H9 (cell line): ENCODE data around the gene ITPR1. TPM values are rescaled to one million over a fixed set of nuclear protein-coding genes. Genes with fewer than 3 reads are reported as not detected.

Source experiments
- DNase-seq: peaks from one replicate; pipeline ENCODE4 v3.0.0-alpha.2; 2017
- H2AFZ ChIP-seq: one replicate; pipeline ENCODE4 v1.6.1; 2013; ENCODE audit warnings: mild to moderate bottlenecking, low read length, control low read depth, moderate library complexity
- H2AK5ac ChIP-seq: 2 replicates; pipeline ENCODE4 v1.6.1; 2013; ENCODE audit warnings: low read length, control low read depth, mixed read lengths; ENCODE audit not compliant: insufficient read length
- H2BK120ac ChIP-seq: one replicate; pipeline ENCODE4 v1.6.1; 2013; ENCODE audit warnings: low read depth, mild to moderate bottlenecking, low read length, control low read depth, inconsistent platforms; ENCODE audit not compliant: poor library complexity, severe bottlenecking
- H2BK12ac ChIP-seq: 2 replicates; pipeline ENCODE4 v1.6.1; 2013; ENCODE audit warnings: low read length, control low read depth, mixed read lengths, low read depth; ENCODE audit not compliant: insufficient read length
- H2BK15ac ChIP-seq: 2 replicates; pipeline ENCODE4 v1.6.1; 2013; ENCODE audit warnings: low read depth, low read length, control low read depth
- H2BK20ac ChIP-seq: one replicate; pipeline ENCODE4 v1.6.1; 2013; ENCODE audit warnings: low read depth, mild to moderate bottlenecking, low read length, control low read depth, inconsistent platforms; ENCODE audit not compliant: poor library complexity, severe bottlenecking
- H2BK5ac ChIP-seq: 2 replicates; pipeline ENCODE4 v1.6.1; 2013; ENCODE audit warnings: low read length, control low read depth, mixed read lengths; ENCODE audit not compliant: insufficient read length
- H3K14ac ChIP-seq: 2 replicates; pipeline ENCODE4 v1.6.1; 2013; ENCODE audit warnings: low read length, control low read depth; ENCODE audit not compliant: insufficient read depth
- H3K18ac ChIP-seq: 2 replicates; pipeline ENCODE4 v1.6.1; 2013; ENCODE audit warnings: low read depth, mild to moderate bottlenecking, mixed read lengths, low read length, control low read depth; ENCODE audit not compliant: insufficient read length
- H3K23ac ChIP-seq: 2 replicates; pipeline ENCODE4 v1.6.1; 2013; ENCODE audit warnings: low read length, control low read depth, mixed read lengths, low read depth; ENCODE audit not compliant: insufficient read length
- H3K23me2 ChIP-seq: 2 replicates; pipeline ENCODE4 v1.6.1; 2013; ENCODE audit warnings: low read depth, mild to moderate bottlenecking, mixed read lengths, low read length, control low read depth; ENCODE audit not compliant: insufficient read length, poor library complexity, severe bottlenecking
- H3K27ac ChIP-seq: 2 replicates; pipeline ENCODE4 v1.5.1; 2013; ENCODE audit warnings: low read length, control low read depth, mixed read lengths, low read depth; ENCODE audit not compliant: insufficient read length
- H3K27me3 ChIP-seq: 2 replicates; pipeline ENCODE4 v1.6.1; 2013; ENCODE audit warnings: low read length, control low read depth, inconsistent platforms; ENCODE audit not compliant: insufficient read depth
- H3K4ac ChIP-seq: 2 replicates; pipeline ENCODE4 v1.6.1; 2013; ENCODE audit warnings: low read depth, mild to moderate bottlenecking, control low read depth, inconsistent platforms, low read length, moderate library complexity
- H3K4me1 ChIP-seq: 2 replicates; pipeline ENCODE4 v1.6.1; 2013; ENCODE audit warnings: low read length, control low read depth, inconsistent platforms; ENCODE audit not compliant: insufficient read depth
- H3K4me2 ChIP-seq: 2 replicates; pipeline ENCODE4 v1.6.1; 2013; ENCODE audit warnings: low read length, control low read depth, mixed read lengths; ENCODE audit not compliant: insufficient read length, insufficient read depth
- H3K56ac ChIP-seq: 2 replicates; pipeline ENCODE4 v1.6.1; 2013; ENCODE audit warnings: low read depth, mild to moderate bottlenecking, mixed read lengths, low read length, control low read depth; ENCODE audit not compliant: insufficient read length
- H3K79me1 ChIP-seq: 2 replicates; pipeline ENCODE4 v1.6.1; 2013; ENCODE audit warnings: low read depth, mild to moderate bottlenecking, moderate library complexity, low read length, control low read depth, inconsistent platforms; ENCODE audit not compliant: insufficient read depth, poor library complexity, severe bottlenecking
- H3K79me2 ChIP-seq: 2 replicates; pipeline ENCODE4 v1.6.1; 2013; ENCODE audit warnings: low read length, control low read depth, inconsistent platforms; ENCODE audit not compliant: insufficient read depth
- H3K9ac ChIP-seq: 2 replicates; pipeline ENCODE4 v1.6.1; 2013; ENCODE audit warnings: low read length, control low read depth, mixed read lengths; ENCODE audit not compliant: insufficient read length; ENCODE audit errors: extremely low read depth
- H3K9me3 ChIP-seq: one replicate; pipeline ENCODE4 v1.6.1; 2013; ENCODE audit warnings: low read depth, low read length, inconsistent platforms; ENCODE audit not compliant: control insufficient read depth
- H3T11ph ChIP-seq: one replicate; pipeline ENCODE4 v1.6.1; 2013; ENCODE audit warnings: mild to moderate bottlenecking, low read length, control low read depth, inconsistent platforms
- H4K20me1 ChIP-seq: one replicate; pipeline ENCODE4 v1.6.1; 2013; ENCODE audit not compliant: control insufficient read depth, insufficient read length, insufficient read depth
- H4K5ac ChIP-seq: 2 replicates; pipeline ENCODE4 v1.6.1; 2013; ENCODE audit warnings: low read depth, mild to moderate bottlenecking, mixed read lengths, low read length, control low read depth; ENCODE audit not compliant: insufficient read length
- H4K8ac ChIP-seq: replicated peaks from 2 replicates; pipeline ENCODE4 v1.6.1; 2013; ENCODE audit warnings: low read length, control low read depth, mixed read lengths, low read depth; ENCODE audit not compliant: insufficient read length
- H4K91ac ChIP-seq: 2 replicates; pipeline ENCODE4 v1.6.1; 2013; ENCODE audit warnings: low read depth, mild to moderate bottlenecking, moderate library complexity, mixed read lengths, low read length, control low read depth; ENCODE audit not compliant: insufficient read length
- H3K27ac Mint-ChIP-seq, 3 experiments: 2 replicates in 2 of 3; 3 replicates in 1 of 3; pipeline ENCODE4 v1.8.0; 2020 to 2021; ENCODE audit warnings: mixed read lengths in 3 of 3, mild to moderate bottlenecking in 1 of 3, moderate library complexity in 1 of 3
- H3K27me3 Mint-ChIP-seq: 2 replicates; pipeline ENCODE4 v1.8.0; 2021; ENCODE audit warnings: low read depth, mild to moderate bottlenecking, moderate library complexity, mixed read lengths
- H3K36me3 Mint-ChIP-seq, 3 experiments: 2 replicates in 2 of 3; 3 replicates in 1 of 3; pipeline ENCODE4 v1.8.0; 2020 to 2021; ENCODE audit warnings: low read depth in 3 of 3, mixed read lengths in 3 of 3; ENCODE audit not compliant: insufficient read depth in 1 of 3
- H3K4me1 Mint-ChIP-seq, 2 experiments: 2 replicates each; pipeline ENCODE4 v1.8.0; 2020; ENCODE audit warnings: mixed read lengths in 2 of 2
- H3K4me3 Mint-ChIP-seq, 2 experiments: 2 replicates in 1 of 2; 3 replicates in 1 of 2; pipeline ENCODE4 v1.8.0; 2020 to 2021; ENCODE audit warnings: mild to moderate bottlenecking in 2 of 2, mixed read lengths in 2 of 2, moderate library complexity in 1 of 2
- H3K9me3 Mint-ChIP-seq, 2 experiments: 2 replicates in 1 of 2; 3 replicates in 1 of 2; pipeline ENCODE4 v1.8.0; 2020; ENCODE audit warnings: mild to moderate bottlenecking in 2 of 2, mixed read lengths in 2 of 2, moderate library complexity in 1 of 2
- WGBS: extraction: QIAGEN DNeasy Blood & Tissue Kit; methylation state at CpG from one replicate; pipeline ENCODE4 v1.1.7; 2013; ENCODE audit warnings: missing lambda C conversion rate, low lambda C conversion rate, mixed read lengths; ENCODE audit not compliant: insufficient read length; ENCODE audit errors: extremely low coverage; 5-methylcytosine and 5-hydroxymethylcytosine counted together
- total RNA-seq: library from RNA; stranded (reverse); gene quantifications from 2 replicates; pipeline ENCODE4 v1.2.1, GENCODE V29; 2021
- TF ChIP-seq, protein P1 (sequence below): fragments of 200-600 bp; sonication (generic); conservative IDR thresholded peaks from 3 replicates; pipeline ENCODE4 v1.8.0; 2021; ENCODE audit warnings: antibody characterized with exemption, mild to moderate bottlenecking

The ITPR1 gene
- total RNA-seq, 1 experiment from 2014 or later: 4.2 TPM

DNA sequence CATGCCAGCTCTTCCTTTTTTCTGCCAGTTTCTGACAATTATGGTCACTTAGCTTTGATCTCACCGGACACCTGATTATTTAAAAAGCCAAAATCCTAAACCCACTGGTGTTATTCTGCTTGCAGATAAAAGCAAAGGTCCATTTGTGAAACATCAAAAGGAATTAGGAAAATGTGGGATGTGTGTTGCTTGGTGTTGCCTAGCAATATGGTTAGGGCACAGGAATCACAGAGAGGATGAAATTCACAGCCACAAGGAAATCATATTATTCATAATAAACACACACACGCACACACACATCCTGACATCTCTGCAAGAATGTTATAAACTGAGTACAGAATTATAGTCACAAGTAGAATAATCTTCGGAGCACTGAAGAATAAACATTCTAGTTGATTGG is 396.7 kb downstream of the ITPR1 start:
- Histone ChIP-seq H4K91ac (no peak overlapping the region), H2AFZ (no peak overlapping the region), H3K79me1 (no peaks in the 10 kb centered on the region), H3K9me3 (no peaks in the 10 kb centered on the region), H3K23ac (no peak overlapping the region), H3K18ac (no peak overlapping the region), H3K14ac (no peak overlapping the region), H3K79me2 (no peaks in the 10 kb centered on the region), H3K27ac (no peak overlapping the region), H4K5ac (no peak overlapping the region), H3K56ac (no peak overlapping the region), H3K23me2 (no peaks in the 10 kb centered on the region), H3K4me1 (no peaks in the 10 kb centered on the region), H2BK120ac (no peak overlapping the region), H2BK15ac (no peak overlapping the region), H3K4ac (no peak overlapping the region), H2AK5ac (no peak overlapping the region), H3K27me3 (no peaks in the 10 kb centered on the region), H2BK12ac (no peak overlapping the region), H4K8ac (no peak overlapping the region), H2BK20ac (no peak overlapping the region), H3K9ac (no peak overlapping the region), H3K4me2 (no peak overlapping the region), H2BK5ac (no peak overlapping the region), H3T11ph (no peak overlapping the region), H4K20me1 (no peaks in the 10 kb centered on the region)
- TF ChIP-seq, protein P1, sequence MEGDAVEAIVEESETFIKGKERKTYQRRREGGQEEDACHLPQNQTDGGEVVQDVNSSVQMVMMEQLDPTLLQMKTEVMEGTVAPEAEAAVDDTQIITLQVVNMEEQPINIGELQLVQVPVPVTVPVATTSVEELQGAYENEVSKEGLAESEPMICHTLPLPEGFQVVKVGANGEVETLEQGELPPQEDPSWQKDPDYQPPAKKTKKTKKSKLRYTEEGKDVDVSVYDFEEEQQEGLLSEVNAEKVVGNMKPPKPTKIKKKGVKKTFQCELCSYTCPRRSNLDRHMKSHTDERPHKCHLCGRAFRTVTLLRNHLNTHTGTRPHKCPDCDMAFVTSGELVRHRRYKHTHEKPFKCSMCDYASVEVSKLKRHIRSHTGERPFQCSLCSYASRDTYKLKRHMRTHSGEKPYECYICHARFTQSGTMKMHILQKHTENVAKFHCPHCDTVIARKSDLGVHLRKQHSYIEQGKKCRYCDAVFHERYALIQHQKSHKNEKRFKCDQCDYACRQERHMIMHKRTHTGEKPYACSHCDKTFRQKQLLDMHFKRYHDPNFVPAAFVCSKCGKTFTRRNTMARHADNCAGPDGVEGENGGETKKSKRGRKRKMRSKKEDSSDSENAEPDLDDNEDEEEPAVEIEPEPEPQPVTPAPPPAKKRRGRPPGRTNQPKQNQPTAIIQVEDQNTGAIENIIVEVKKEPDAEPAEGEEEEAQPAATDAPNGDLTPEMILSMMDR: no peak
- no peak overlapping the region for H3K27ac Mint-ChIP-seq
- WGBS: no CpG with 5 or more reads among the region's 3 CpGs
- DNase-seq: no peak
- H3K27me3 Mint-ChIP-seq: no peaks in the 10 kb centered on the region; the same call in 1 of the 2 replicates
- no peaks in the 10 kb centered on the region for H3K36me3 Mint-ChIP-seq
- no peak overlapping the region for H3K4me3 Mint-ChIP-seq
- no peaks in the 10 kb centered on the region for H3K9me3 Mint-ChIP-seq
- peaks cover 2% of the 10 kb centered on the region in 2 experiments; a peak in 1 of 4 replicates for H3K4me1 Mint-ChIP-seq
